DOHH2 (cell line): ENCODE data around the gene TRAPPC1.

ENCODE experiments used
- EZH2phosphoT487 ChIP-seq: fragments of 200-600 bp; sonication (generic); IDR thresholded peaks from 2 replicates; pipeline ENCODE4 v1.6.1; 2017; ENCODE audit warnings: borderline replicate concordance, mild to moderate bottlenecking, antibody characterized with exemption, low read length, moderate library complexity, mixed read lengths
- TF ChIP-seq, protein P1 (sequence below): fragments of 200-600 bp; sonication (generic); IDR thresholded peaks from one replicate; pipeline ENCODE4 v1.5.1; 2014; ENCODE audit warnings: antibody characterized with exemption, mild to moderate bottlenecking, low read depth, low read length; ENCODE audit not compliant: poor library complexity, severe bottlenecking

DNA sequence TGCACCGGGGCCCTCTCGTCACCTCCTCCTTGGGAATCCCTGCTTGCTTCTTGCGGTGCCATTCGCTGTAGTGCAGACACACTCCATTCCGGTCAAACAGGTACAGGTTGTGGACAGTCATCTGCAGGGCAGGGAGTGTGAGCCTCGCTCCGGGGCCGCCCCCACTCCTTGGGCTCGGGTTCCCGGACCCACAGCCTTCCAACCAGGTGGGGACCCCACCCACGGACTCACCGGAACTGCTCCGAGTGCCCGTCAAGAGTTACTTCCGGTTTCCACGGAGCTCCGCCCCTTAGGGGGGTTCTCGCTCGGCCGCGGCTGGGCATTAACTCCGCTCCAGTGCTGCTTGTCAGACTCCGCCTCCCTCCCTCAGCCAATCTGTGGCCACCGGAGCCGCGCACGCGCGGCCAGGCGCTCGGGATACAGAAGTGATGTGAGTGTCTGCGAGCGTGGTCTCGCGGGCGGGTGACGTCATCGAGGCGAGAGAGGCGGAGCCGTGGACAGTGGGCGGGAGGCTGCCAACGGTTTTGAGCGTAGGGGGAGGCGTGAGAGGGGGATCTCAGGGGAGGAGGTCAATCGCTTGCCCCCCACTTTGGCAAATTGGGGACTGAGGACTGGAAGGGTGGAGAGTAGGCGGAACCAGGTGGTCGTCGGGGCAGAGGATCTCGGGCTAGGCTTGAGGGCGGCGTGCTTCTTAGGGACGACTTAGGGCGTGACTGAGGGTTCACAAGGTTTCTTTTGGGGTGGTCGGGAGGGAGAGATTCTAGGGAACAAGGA, at the start of gene TRAPPC1, which contains the start of gene CNTROB:
- TF ChIP-seq, protein P1, sequence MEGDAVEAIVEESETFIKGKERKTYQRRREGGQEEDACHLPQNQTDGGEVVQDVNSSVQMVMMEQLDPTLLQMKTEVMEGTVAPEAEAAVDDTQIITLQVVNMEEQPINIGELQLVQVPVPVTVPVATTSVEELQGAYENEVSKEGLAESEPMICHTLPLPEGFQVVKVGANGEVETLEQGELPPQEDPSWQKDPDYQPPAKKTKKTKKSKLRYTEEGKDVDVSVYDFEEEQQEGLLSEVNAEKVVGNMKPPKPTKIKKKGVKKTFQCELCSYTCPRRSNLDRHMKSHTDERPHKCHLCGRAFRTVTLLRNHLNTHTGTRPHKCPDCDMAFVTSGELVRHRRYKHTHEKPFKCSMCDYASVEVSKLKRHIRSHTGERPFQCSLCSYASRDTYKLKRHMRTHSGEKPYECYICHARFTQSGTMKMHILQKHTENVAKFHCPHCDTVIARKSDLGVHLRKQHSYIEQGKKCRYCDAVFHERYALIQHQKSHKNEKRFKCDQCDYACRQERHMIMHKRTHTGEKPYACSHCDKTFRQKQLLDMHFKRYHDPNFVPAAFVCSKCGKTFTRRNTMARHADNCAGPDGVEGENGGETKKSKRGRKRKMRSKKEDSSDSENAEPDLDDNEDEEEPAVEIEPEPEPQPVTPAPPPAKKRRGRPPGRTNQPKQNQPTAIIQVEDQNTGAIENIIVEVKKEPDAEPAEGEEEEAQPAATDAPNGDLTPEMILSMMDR = no peak
- TF ChIP-seq EZH2phosphoT487 = no peak
